ENCODE measurements around the gene B4GALNT1. TPM values are rescaled to one million over a fixed set of nuclear protein-coding genes. Genes with fewer than 3 reads are reported as not detected.

B4GALNT1 gene
- total RNA-seq, 2 donors from 2014 or later: 1.5 to 3.6 TPM

Other genes starting within 250 kb of the B4GALNT1 start
- 10 to 100 TPM; 55.4 to 57.2 TPM for gene R3HDM2, start 202.2 kb downstream of the B4GALNT1 start, total RNA-seq
- not detected for gene INHBC, start 198.4 kb downstream of the B4GALNT1 start, total RNA-seq
- gene INHBE, start 177.9 kb downstream of the B4GALNT1 start, total RNA-seq: under 1 TPM in 1 of 2 donors, not detected in 1; 0.45 TPM
- 1 to 10 TPM in 1 of 2 donors, under 1 TPM in 1; 0.61 to 1.0 TPM for gene GLI1, start 173.4 kb downstream of the B4GALNT1 start, total RNA-seq
- gene ARHGAP9, start 153.3 kb downstream of the B4GALNT1 start, total RNA-seq: 100 to 1,000 TPM; 138 to 154 TPM
- gene MARS1, start 145.1 kb downstream of the B4GALNT1 start, total RNA-seq: 100 to 1,000 TPM; 336 to 446 TPM
- gene DDIT3, start 112.7 kb downstream of the B4GALNT1 start, total RNA-seq: 10 to 100 TPM; 22.2 to 39.8 TPM
- 100 to 1,000 TPM in 1 of 2 donors, 10 to 100 TPM in 1; 94.1 to 123 TPM for gene MBD6, start 110.4 kb downstream of the B4GALNT1 start, total RNA-seq
- gene DCTN2, start 86.0 kb downstream of the B4GALNT1 start, total RNA-seq: 10 to 100 TPM; 94.2 to 98.7 TPM
- 1 to 10 TPM in 1 of 2 donors, under 1 TPM in 1; 0.29 to 2.0 TPM for gene KIF5A, start 83.2 kb downstream of the B4GALNT1 start, total RNA-seq
- 10 to 100 TPM; 25.9 to 35.7 TPM for gene PIP4K2C, start 42.0 kb downstream of the B4GALNT1 start, total RNA-seq
- gene DTX3, start 28.4 kb downstream of the B4GALNT1 start, total RNA-seq: 10 to 100 TPM; 15.6 to 18.4 TPM
- 1 to 10 TPM in 1 of 2 donors, under 1 TPM in 1; 0.52 to 4.0 TPM for gene ARHGEF25, start 21.8 kb downstream of the B4GALNT1 start, total RNA-seq
- 100 to 1,000 TPM; 203 to 209 TPM for gene OS9, start 60.9 kb upstream of the B4GALNT1 start, total RNA-seq
- 10 to 100 TPM; 47.5 to 54.1 TPM for gene AGAP2, start 105.5 kb upstream of the B4GALNT1 start, total RNA-seq
- gene TSPAN31, start 111.8 kb upstream of the B4GALNT1 start, total RNA-seq: 10 to 100 TPM; 14.4 to 34.9 TPM
- gene CDK4, start 119.1 kb upstream of the B4GALNT1 start, total RNA-seq: 100 to 1,000 TPM; 111 to 278 TPM
- gene MARCHF9, start 121.9 kb upstream of the B4GALNT1 start, total RNA-seq: 10 to 100 TPM; 15.8 to 17.0 TPM
- 10 to 100 TPM; 11.7 to 18.8 TPM for gene CYP27B1, start 133.9 kb upstream of the B4GALNT1 start, total RNA-seq
- gene METTL1, start 138.9 kb upstream of the B4GALNT1 start, total RNA-seq: 10 to 100 TPM; 42.9 to 51.2 TPM
- gene EEF1AKMT3, start 139.4 kb upstream of the B4GALNT1 start, total RNA-seq: 1 to 10 TPM; 2.0 to 3.2 TPM
- 10 to 100 TPM; 43.2 to 44.6 TPM for gene TSFM, start 149.6 kb upstream of the B4GALNT1 start, total RNA-seq
- 1 to 10 TPM; 1.7 TPM for gene AVIL, start 185.5 kb upstream of the B4GALNT1 start, total RNA-seq
- 10 to 100 TPM; 52.7 to 53.9 TPM for gene CTDSP2, start 213.5 kb upstream of the B4GALNT1 start, total RNA-seq

Data from natural killer cell treated with Interleukin-12 subunit alpha and Interleukin-12 subunit beta and Interleukin-15 and Interleukin-18, amount 100 ng/mL, for 72 hours (primary cell).